Activated CD8-positive, alpha-beta memory T cell treated with anti-CD3 and anti-CD28 coated beads for 48 hours (primary cell): Measurements from ENCODE around the gene CACNA2D1.

ENCODE experiments used
- DNase-seq, 3 experiments: peaks; one replicate each; pipeline ENCODE4 v3.0.0-alpha.2; 2020; ENCODE audit warnings: low read depth in 2 of 3, low spot score in 2 of 3

Gene CACNA2D1

DNA sequence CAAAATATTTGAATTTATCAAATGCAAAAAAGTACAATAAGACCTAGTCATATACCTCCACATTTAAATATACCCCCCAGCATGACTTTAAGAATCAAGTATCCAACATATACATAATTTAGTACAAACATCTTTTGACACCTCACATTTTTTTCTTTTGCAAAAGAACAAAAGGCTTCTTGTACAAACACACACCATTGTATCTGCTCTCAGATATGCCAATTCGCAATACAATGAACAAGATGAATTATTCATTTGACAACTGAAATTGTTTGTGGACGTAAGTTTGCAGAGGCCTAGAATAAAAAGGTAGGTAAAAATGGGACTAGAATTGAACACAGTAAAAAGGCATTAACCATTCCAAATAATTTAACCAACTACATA is 154.4 kb downstream of the CACNA2D1 start:
- DNase-seq, result no peak

DNA sequence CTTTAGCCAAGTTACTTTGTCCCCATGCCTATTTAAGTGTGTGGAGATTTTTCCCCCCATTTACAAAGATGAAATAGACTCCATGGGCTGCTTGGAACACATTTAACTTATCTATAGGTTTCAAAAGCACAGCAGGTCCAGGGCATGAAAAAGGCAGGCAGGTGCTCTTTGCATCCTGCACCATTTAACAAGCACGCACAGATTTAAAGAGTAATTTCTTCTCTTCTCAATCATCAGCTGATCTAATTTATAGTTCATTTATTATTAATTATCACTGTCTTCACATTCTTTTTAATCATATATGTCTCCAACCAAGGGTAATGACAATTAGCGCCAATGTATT is 156.8 kb downstream of the CACNA2D1 start:
- no peak for DNase-seq

DNA sequence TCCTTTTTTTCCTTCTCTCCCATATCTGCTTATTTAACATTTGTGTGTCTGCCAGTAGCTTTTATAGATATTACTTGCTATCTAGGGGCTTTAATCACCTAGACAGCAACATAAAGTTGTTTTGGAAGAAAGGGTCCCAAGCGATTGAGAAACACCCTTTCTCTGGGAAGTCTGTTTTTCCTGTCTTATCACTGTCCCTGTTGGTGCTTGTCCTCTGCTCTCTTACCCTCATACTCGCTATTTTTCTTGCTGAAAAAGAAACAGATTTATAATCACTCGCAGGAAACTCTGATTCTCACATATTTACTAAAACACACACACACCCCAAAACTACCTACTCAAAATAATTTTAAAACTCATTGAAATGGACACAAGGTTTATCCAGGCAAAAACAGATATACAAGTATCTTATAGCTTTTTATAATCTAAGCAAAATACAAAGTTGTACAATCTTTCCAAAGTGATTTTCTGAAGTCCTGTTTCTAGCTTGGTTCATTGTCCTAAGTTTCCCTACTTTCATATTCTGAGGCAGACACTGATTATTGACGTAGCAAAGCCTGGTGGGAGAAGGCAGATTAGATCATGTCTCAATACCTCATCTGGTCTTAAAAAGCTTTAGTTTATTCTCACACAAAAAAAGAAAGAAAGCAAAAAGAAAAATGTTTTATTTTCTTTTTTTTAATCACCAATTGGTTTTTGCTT is 157.3 kb downstream of the CACNA2D1 start:
- no peak for DNase-seq

DNA sequence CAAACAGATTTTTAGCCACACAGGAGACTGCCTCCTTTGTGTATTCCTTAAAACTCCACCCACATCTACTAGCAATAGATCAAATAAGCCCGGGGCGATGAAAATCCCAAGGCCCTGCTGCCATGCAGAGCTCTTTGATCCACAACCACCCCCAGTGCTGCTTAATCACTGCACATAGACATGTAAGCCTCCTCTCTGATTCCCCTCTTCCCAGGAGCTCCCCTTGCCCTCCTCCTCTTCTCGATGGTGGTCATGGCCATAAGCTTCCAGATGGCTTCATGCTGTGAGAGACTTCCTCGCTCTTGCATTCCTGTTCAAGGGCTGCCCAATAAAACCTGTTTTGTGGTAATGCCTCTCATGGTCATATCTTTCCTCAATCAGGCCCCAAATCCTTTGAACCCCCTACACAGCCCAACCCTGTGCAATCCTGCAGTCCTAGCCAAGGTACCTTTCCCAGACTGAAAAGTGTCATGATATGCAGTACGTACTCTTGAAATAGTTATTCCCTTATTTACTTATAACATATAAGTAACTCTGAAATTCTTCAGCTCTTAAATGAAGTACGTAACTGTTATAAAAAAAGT is 158.5 kb downstream of the CACNA2D1 start:
- DNase-seq, result no peak

DNA sequence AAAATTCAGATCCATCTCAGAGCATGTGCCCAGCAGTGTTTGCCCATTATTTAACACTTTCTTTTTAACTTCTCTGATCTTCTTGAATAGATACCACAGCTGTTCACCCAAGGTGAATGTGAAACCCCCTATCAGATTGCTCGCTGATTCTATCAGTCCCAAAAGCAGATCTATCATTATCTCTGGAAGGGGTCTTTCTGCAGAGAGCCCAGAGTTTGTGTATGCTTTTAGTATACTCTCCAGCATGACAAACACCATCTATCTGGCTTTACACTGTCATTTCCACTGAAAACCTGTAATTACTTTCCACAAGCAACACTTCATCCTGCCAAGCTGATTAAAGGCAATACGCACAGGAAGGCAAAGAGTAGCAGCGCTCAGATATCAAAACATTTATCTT is 168.2 kb downstream of the CACNA2D1 start:
- DNase-seq, result no peak

DNA sequence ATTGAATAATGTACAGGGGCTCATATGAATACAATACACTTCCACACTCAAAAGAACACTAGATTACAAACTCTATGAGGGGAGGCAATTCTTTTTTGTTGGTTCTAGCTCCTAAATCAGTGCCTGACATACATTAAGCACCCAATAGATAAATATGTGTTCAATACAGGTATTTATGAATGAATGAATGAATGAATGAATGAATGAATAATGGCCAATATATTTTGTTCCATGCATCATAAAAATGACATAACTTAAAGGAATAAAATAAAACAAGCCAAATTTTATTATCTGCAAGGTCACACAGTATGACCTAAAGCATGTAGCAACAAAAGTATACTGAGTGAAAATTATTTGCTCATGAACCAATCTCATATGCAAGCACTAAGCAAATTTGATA is 168.9 kb downstream of the CACNA2D1 start:
- no peak for DNase-seq

DNA sequence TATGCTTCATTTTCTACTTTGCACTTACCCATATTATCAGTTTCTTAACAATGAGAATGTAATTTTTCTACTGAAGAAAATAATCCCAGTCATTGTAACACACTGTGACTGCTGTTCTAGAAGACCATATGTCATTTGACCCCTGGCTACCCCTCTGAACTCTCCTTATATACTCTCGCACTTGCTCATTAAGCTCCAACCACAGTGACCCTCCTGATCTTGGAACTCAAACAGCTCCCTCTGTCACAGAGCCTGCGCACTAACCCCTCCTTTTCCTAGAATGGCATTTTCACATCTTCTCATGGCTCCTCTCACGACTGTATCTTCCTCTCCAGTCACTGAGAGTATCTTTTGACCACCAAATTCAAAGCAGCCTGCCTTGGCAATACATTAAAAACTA is 169.7 kb downstream of the CACNA2D1 start:
- DNase-seq, result no peak

DNA sequence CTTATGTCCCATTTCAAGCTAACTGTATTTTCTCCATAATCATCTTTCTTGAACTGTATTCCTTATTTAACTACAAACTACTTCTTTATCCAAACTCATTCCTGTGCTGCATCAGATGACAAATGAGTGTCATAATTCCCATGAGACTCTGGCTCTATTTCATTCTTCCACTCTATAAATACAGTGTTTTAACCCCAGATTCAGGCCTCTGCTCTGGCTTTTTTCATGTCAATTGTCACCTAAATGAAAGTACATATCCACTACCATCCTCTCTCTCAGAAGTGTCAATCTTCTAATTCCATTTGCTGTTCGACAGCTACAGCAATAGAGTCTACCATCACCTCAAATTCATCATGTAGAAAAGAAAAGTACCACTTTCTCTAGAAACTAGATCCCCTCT is 172.7 kb downstream of the CACNA2D1 start:
- DNase-seq, result no peak

DNA sequence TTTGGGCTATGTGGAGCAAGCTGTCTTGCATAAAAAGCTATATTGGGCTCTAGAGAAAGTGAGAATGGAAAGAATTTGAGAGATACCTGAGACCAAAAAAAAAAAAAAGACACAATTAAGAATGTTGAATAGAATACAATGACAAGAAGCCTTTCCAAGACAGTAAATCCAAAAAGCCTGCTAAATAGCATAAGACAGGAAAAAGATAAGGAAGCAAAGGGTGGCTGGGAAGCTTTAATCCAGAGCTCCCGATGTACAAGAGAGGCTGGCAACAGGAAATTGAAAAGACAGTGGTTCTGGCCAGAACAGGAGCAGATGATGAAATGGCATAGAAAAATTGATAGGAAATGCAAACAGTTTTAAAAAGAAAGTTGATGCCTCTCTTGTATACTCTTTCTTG is 174.9 kb downstream of the CACNA2D1 start:
- DNase-seq, result no peak

DNA sequence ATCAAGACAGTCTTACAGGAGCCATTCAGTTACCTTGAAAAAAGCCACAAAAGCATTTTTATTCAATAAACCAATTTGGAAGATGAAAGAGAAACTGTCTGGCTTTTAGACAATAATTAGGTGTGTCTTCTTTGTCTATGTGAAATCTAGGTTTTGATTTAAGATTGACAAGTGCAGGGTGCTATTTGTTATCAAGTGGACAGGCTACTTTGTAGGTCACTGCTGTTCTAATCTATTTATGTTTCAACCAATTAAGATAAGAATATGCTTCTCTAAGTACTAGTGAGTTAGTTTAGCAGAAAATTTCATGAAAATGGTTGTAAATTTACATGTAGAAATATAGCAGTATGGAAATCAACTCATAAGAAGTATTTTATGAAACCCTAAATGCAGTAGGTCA is 177.5 kb downstream of the CACNA2D1 start:
- DNase-seq, result no peak

DNA sequence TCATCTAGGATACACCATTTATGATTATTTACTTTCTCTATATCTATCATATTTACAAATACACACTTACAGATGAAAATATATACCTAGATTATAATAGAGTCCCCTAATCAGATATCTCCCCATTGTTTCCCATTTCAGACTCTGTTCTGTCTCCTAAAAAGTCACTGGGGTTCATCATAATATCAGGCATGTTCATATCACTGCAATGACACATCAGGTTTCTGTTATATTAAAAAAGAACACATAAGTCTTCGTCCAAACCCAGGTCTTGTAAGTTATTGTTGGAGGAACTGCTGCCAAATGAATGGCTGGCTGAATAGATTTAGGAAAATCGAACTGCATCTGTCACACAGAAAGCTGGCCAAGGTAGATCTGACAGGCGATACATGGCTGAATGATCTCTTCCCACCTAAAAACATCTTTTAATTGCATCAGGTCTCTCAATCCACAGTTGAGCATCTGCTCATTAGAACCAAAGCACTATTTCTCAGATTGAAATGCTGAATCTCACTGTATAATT is 178.7 kb downstream of the CACNA2D1 start:
- DNase-seq, result no peak

DNA sequence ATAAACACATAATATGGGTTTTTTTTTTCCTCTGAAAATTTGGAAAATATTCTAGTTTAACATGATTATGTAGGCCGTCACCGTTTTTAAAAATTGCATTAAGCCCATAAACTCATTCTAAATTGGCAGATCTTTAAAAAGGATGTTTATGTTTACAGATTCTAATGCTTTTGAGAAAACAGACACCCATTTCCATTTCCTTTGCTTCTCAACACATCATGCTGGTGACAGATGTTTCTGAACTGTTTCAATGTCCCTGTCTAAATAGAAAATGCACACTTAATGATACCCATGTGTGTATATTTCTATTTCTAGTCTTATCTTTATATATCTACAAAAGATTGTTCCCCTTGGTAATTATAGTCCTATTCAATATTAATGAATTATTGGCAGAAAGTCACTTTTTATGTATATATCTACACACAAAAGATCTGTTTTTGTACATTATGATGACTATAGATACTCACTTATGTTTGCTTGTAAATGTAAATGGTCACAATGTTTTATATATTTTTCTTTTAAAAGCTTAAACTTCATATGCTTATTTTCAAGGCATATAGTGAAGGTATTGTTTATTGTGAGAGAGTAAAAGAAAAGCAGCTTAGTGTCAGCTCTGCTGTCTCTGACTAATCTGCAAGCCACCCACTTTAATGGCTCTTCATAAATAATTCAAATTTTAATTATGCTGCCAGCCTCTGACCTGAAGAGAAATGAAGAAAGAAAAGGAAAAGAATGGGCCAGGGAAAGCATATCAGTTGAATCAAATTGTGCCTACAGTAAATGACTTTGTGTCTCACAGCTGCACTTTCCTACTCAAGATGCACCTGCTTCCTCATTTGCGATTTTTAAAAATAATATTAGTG is 179.4 kb downstream of the CACNA2D1 start:
- no peak for DNase-seq

DNA sequence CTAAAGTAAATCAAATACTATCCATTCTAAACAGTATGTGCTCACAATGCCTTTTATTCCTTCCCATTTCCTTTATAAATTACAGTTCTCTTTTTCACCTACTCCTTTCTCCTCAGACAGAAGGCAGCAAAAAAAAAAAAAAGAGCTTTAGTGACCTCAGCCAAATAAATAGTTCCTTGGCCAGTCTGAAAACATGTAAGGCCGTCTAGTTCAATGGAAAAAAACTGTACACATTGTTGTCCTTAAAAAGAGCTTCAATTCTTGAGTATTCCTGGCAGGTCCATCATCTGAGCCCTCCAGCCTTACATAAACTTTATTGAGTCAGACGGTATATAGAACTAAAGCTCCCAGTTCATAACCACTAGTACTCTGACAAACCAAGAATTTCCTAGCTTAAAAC is 185.4 kb downstream of the CACNA2D1 start:
- no peak for DNase-seq

DNA sequence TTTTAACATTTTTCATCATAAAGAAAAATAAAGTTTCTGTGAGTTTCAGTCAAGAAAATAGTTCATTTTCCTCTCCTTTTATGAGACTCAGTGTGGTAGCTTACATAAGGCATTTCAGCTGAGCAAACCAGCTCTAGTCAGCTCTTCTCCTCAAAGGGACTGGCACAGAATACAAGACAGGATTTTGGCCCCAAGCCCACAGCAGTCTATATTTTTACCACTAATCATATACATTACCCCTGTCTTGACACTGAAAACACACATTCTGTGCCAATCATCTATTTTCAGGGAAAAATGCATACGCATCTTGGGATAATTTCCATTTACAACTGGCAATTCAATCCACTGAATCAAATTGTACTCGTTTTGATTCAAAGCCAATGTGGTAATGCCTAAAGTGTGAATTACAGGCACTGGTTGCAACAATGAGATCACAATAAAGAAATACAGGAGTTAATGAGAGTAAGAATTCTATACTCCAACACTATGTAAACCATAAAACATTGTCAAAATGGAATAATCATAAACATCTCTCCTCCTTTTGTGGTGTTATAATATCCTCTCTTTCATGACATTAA is 186.4 kb downstream of the CACNA2D1 start:
- DNase-seq, result no peak

DNA sequence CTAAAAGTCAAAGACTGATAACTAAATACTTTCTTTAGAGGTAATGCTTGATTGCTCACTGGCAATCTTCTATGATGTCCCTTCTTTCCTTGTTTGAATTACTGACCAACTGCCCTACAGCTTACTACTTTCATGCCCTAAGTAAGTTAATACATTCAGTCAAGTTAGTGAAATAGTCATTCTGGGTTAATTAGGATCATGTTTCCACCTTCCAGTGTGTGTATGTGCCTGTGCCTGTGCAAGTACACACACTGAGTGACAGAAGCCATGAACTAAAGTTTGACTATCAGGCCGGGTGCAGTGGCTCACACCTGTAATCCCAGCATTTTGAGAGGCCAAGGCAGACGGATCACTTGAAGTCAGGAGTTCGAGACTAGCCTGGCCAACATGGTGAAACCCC is 187.9 kb downstream of the CACNA2D1 start:
- no peak for DNase-seq

DNA sequence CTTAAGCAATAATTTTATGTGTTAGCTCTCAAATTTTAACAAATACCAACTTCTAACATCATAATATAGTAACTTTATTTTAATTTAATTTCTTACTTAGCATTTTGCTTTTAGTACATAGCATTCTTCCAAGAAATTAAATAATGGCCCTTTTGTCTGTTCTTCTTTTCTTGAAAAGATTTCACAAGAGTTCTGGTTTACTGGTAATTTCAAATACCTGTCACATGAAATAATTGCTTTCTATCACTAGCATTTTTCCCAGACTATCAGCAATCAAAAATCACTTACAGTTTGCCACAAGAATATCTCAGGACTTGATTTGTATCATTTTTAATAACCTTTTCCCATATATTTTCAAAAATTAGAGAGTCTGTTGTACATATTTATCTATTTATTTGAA is 193.0 kb downstream of the CACNA2D1 start:
- no peak for DNase-seq

DNA sequence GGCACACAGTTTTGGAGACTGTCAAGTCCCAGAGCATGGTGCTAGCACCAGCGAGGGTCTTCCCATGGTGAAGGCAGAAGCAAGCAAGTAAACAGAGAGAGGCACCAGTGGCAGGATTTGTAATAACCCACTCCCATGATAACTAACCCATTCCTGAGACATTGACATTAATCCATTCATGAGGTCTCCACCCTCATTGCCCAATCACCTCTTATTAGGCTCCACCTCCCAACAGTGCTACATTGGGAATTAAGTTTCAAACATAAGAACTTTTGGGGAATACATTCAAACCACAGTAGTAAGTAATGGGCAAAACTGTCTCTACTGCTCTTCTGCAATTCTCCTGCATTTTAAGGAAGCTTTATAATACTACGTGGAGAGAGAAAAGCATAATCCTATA is 193.6 kb downstream of the CACNA2D1 start:
- DNase-seq, result no peak

DNA sequence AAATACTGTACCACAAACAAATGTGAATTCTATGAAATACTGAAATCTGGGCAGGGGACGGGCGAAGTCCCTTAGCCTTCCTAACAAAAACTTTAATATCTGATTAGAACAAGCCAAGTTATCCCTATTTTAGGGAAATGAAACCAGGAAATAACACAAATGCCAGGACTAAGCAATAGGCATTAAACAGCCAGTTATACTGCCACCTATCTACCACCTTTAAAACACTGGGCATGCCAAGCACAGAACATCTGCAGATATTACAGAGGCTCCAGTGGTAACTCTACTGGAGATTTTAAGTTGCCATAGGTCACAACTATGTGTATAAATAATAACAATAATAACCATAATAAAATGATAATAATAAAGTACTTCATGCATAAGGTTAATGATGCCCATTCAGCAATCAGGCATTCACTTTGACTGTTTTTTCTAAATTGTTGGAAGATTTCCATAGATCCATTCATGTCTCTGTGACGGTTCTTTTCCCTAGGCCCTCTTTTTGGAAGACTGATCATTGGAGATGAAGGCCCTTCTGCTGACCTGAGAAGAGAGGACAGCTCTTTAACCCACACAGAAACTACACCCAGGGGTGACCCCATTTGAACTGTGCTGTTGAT is 195.7 kb downstream of the CACNA2D1 start:
- DNase-seq, result no peak

DNA sequence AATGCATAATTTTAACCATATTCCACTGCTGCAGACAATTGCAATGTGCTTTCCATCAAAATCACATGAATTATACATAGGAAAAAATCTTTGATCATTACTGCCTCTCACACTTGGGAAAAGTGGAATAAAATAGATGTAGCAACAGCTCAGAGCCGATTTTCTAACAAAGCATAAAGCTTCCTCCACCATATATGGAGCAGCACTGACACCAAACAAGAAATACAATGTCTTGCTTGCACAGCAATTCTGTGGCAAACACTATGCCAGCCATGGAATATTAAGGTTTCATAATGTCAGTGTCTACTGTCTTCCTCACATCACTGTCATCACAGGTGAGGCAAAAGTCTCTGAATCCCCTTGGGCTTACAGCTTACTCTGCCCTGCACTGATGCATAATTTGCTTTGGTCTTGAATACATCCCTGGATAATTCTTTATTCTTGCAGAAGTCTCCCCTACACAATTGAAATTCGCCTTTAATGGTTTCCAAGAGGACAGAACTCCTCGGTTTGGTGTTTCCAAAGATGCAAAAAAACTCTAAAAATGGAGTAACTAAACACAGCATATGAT is 198.5 kb downstream of the CACNA2D1 start:
- no peak for DNase-seq

DNA sequence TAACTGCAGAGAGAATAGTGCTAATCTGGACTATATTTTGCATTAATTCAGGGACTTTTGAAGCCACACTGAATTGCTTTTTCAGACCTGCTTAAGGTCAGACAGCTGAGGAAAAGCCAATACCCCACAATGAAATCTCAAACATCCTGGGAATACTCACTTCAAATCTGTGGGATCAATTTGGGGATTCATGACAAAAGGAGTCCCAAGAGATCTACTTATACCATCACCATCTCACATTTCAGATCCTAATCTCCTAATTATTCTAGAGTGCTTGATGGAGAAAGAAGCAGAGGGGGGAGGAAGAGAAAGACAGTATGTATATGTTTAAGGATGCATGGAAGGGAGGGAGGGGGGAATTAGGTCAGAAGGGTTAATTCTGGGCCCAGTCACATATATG is 202.2 kb downstream of the CACNA2D1 start:
- no peak for DNase-seq

DNA sequence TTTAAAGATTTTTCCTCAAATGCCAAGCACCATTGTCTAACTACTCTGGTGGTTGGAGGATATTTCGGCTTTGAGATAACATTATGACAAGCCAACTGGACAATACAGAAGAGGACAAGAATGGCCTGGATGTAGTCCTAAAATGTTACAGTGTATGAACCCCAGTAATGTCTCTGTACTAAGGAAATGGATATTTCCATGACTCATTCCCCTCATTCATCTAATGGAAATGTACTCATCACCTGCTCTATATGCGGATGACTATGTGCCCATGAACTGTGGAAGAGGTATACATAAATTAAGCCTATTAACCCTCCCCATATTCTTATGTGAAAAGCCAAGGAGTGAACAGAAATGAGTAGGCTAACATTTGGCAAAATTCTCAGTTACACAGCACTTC is 207.9 kb downstream of the CACNA2D1 start:
- DNase-seq, result no peak
